CD4-positive, alpha-beta T cell treated with Interleukin-17A for 1 hour (primary cell): ENCODE data around the gene KIAA0586.
"Not testable (repeated sequence)": the region's sequence is repeated elsewhere in the genome, so short reads cannot be mapped to it uniquely, and the experiment has no call there.

Experiments
- DNase-seq: peaks from one replicate; pipeline ENCODE4 v3.0.0-alpha.2; 2020

The KIAA0586 gene

DNA sequence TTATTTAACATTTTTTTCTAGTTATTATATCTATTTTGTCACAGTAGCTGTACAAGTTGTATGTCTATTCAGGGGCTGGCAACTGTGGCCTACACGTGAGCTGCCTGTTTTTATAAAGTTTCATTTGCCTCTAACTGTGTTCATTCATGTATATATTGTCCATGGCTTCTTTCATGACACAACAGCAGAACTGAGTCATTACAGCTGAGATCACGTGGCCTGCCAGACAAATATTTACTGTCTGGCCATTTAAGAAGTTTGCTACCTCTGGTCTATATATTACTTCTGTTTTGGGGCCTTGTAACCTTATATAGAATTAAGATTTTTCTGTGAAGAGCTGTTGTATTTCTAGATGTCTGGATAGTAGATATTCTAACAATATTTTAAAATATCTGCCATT lies 37.9 kb downstream of the KIAA0586 start:
- DNase-seq = no peak

DNA sequence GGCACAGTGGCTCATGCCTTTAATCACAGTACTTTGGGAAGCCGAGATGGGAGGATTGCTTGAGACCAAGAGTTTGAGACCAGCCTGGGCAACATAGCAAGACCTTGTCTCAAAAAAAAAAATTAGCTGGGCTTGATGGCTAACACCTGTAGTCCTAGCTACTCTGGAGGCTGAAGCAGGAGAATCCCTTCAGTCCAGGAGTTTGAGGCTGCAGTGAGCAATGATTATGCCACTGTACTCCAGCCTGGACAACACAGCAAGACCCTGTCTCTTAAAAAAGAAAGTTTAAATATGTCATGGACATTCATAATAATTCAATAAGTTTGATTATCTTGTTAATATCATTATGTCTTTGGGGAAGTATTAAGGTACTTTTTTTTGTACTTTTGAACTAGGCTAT lies 38.9 kb downstream of the KIAA0586 start:
- no peak for DNase-seq

DNA sequence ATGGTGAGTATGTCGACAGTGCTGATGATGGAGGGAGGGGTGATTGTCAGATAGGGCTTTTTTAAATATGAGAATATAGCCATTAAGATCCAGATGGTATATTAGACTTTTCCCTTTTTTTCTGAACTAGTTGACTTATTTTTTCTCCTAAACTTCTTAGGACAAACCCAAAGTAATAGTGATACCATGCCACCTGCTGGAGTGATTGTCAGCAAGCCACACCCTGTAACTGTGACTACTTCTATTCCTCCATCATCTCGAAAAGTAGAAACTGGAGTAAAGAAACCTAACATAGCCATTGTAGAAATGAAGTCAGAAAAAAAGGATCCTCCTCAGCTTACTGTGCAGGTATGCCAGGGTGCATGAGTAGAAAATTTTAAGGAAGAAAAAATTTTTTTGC lies 40.1 kb downstream of the KIAA0586 start:
- no peak for DNase-seq

DNA sequence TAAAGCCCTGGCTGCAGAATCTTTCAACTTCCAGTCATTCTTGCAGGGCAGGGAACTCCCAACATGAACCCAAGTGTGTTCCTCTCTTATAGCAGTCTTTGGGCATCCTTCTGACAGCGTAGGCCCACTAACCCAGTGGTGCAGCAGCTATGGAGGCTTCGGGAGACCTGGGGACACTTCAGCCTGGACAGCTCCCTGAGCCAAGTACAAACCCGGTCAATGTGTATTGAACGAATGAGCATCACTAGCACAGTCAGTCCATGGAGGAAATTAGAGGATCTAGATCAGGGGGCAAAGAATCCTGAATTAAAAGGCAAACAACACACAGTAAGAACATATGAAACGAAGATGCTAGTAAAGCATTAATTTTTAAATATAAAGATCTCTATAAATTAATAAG lies 41.8 kb downstream of the KIAA0586 start:
- DNase-seq = no peak

DNA sequence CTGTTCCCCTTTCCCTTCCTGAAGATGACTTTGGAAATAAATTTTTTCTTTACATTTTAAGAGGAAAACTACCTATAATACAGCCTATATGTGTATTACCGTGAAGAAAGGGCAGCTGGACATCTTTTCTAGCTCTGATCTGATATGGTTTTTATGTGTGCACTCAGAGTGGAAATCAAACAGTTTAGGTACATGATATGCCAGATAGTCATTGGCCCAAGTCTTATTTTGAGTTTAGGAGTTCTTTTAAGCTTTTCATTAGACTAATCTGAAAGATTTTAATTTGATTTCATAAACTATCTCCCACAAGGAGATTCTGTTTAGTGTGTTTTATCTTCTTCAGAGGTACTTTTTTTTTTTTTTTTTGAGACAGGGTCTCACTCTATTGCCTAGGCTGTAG lies 48.8 kb downstream of the KIAA0586 start:
- DNase-seq = no peak

DNA sequence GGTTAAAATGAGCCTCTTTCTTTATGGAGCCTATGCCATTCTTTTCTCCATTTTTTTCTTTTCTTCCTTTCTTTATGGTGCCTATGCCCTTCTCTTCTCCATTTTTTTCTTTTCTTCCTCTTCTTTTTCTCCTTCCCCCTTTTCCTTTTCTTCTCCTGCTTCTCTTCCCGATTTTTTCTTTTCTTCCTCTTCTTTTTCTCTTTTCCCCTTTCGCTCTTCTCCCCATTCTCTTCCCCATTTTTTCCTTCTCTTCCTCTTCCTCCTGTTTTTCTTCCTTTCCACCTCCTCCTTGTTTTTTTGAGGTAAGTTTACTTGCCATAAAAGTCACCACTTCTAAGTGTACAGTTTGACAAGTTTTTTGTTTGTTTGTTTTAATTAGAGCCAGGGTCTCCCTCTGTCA lies 50.1 kb downstream of the KIAA0586 start:
- no peak for DNase-seq

DNA sequence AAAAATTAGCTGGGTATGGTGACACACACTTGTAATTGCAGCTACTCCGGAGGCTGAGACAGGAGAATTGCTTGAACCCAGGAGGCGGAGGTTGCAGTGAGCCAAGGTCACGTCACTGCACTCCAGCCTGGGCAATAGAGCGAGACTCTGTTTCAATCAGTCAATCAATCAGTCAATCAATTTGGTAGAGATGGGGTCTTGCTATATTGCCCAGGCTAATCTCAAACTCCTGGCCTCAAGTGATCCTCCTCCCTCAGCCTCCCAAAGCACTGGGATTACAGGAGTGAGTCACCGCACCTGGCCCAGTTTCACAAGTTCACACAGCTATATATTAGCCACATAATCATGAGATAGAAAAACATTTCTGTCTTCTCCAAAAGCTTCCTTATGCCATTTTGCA lies 50.8 kb downstream of the KIAA0586 start:
- not testable (repeated sequence) for DNase-seq

DNA sequence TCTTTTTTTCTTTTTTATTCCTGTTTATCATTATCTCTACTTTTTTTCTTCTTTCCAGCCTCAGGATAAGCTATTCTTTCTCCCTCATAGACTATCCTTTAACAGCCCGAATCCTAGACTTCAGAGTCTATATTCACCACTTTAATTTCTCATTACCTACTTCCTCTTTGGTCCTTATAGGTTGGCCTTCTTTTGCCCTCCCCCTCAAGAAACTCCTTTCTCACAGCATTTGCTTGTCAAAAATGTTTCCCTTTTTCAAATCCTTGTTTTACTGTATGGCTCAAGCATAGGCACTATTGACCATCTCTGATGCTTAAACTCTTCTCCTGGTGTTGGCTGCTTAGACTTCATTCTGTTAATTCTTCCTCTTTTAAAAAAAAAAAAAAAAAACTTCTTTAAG lies 52.5 kb downstream of the KIAA0586 start:
- no peak for DNase-seq

DNA sequence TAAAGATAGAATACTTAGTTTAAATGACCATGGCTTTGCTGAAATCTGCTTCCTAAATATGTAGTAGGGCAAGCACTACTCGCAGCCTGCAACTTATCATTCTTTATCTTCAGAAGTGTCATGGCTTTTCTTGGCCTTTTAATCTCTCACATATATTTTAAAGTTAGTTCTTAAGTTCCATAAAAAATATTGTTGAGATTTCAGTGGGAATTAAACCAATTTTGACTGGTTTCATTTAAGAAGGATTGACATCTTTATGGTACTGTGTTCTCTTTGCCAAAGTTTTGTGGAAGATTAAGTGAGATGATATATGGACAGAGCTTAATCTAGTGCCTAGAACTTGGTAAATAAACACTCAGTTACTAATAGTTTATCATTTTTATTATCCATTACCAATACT lies 56.7 kb downstream of the KIAA0586 start:
- DNase-seq = no peak

DNA sequence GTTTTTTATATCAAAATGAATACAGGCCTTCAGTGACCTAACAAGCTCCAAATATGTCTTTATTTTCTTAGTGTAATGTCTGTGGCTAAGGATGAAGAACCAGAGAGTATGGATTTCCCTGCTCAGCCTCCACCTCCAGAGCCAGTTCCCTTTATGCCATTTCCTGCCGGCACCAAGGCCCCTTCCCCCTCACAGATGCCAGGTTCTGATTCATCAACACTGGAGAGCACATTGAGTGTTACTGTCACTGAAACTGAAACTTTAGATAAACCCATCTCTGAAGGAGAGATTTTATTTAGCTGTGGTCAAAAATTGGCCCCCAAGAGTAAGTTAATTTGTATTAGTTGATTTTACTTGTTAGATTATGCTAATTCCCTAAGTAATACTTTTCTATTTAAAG lies 61.0 kb downstream of the KIAA0586 start:
- DNase-seq = no peak

DNA sequence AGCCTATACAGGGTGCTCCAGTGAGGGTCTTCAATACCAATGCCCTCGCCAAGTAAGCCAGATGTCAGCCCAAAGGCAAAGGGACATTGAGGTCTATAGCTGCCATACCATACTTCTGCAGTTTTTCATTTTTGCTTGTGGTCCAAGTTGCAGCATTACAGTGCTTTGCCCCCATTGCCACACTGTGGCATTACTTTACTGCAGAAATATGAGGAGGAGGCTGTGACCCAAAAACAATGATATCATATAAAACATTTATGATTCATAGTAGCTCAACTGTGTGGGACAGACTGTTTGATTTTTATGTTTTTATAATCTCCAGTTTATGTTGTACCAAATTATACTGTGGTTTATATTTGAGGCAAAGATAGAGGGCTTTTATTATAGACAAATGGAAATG lies 64.1 kb downstream of the KIAA0586 start:
- DNase-seq = no peak

DNA sequence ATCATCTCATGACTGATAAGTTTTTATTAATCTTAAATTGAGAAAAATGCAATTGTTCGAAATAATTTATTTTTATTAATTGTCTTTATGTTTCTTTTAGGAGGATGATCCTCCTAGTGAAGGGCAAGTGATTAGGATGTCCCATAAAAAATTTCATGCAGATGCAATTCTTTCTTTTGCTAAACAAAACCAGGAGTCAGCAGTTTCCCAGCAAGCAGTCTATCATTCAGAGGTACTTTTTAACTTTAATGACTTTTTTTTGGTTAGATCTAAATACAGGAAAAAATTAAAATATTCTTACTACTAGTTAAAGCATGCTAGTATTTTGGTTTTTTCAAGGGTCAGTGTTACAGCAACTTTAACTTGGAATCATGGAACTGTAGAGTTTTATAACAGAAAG lies 64.5 kb downstream of the KIAA0586 start:
- no peak for DNase-seq

DNA sequence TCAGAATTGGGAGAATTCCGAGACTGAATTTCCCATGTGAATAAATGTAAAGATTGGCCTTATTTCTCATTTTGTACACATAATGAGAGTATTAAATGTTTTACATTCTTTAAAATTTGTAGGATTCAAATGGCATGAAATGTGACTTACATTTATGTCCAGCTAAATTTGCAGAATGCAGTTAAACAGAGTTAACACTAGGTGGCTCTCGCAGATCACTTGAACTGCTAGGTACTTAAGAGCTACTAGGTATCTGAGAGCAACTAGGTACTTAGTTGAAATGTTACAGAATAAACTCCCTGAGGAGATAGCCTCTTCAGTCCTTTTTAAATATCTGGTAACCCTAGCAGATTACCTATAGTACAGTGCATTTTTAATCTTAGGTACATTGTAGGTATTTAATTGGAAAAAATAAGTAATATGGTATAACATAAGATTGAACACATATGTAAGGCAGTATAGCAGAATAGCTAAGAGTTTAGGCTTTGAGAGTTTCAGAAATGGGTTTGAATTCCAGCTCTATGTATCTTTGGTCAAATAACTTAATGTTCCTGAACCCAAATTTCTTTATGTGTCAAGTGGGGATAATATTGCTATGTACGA lies 73.8 kb downstream of the KIAA0586 start:
- peak; percentile 51 for DNase-seq

DNA sequence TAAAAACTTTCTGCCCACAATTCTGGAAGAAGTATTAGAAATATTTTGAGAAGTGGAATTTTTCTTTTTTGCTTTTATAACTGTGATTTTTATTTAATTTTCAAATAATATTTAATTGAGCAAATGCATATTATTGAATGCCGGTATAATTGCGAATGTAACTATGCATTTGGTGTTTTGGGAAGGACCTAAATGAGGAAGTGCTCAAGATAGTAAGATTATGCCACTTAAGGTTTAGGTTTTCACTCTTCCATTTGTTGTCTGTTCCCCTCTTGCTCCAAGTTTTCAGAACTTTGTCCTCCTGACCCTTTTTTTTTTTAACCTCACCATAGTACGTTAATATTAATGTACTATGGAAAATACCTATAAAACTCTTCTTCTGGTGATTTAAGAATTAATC lies 85.8 kb downstream of the KIAA0586 start:
- no peak for DNase-seq

DNA sequence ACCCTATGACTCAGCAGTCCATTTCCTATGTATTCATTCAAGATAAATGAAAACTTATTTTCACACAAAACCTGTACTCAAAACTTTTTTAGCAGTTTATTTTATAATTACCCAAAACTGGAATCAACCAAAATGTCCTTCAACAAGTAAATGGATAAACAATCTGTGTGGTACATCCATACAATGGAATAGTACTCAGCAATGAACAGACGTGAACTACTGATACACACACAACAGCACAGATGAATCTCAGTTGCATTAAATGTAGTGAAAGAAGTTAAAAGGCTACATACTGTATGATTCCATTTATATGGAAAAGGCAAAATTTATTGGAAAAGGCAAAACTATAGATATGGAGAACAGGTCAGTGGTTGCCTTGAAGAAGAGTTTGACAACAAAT lies 90.1 kb downstream of the KIAA0586 start:
- no peak for DNase-seq

DNA sequence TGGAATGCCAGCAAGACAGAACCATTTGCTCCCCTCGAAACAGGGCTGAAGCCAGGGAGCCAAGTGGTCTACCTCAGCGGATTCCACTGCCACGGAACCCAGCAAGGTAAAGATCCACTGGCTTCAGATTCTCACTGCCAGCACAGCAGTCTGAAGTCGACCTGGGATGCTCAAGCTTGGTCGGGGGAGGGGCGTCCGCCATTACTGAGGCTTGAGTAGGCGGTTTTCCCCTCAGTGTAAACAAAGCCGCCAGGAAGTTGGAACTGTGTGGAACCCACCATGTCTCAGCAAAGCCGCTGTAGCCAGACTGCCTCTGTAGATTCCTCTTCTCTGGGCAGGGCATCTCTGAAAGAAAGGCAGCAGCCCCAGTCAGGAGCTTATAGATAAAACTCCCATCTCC lies 98.2 kb downstream of the KIAA0586 start:
- not testable (repeated sequence) for DNase-seq

DNA sequence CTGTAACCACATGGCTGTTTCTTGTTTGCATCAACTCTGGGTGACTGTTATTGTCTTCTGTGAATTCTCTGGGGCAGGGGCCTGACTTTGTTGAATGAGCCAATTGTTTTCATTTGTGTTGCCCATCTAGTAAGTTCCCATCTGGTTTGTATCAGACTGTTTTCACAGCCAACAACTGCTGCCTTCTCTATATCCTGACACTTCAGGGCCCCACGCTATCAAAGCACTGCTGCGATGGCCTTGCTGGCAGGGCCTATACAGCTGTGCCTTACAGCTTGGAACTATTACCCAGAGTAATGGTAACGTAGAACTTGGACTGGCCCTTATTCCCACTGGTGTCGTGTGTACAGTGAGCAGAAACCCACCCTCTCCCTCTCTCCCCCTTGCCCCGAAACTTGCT lies 105.9 kb downstream of the KIAA0586 start:
- DNase-seq = no peak

DNA sequence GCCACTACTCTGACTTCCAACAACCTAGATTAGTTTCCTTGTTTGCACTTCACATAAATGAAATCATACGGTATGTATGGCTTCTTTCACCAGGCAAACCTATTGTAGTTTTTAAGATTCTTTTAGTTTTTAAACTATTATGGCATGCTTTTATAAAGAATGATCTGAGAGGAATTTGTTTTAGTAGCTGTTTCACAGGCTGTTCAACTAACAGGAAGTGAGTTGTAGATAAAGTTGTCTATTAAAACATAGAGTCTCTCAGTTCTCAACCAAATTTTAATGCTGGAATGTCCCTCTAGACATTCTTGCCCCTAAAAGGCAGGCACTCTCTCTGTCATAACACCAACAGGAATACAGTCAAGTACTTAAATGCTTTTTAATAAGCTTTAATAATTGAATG lies 107.5 kb downstream of the KIAA0586 start:
- DNase-seq = no peak

DNA sequence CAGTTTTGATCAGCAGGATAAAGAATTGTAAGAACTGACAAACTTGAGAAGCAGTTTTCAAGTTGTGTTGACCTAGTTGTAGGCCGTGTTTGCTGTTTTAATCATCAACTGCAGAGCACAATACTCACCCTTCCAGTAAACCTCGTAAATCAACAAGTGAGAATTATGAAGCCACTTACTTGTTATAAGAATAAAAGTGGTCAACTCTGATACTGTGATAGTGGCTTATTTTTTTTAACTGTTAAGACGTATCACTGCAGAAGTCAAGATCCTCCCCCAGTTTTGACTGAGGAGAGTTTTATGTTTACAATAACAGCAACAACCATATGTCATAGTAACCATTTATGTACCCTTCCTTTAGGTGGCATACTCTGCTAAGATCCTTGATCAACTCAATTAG lies 109.5 kb downstream of the KIAA0586 start:
- DNase-seq = no peak

DNA sequence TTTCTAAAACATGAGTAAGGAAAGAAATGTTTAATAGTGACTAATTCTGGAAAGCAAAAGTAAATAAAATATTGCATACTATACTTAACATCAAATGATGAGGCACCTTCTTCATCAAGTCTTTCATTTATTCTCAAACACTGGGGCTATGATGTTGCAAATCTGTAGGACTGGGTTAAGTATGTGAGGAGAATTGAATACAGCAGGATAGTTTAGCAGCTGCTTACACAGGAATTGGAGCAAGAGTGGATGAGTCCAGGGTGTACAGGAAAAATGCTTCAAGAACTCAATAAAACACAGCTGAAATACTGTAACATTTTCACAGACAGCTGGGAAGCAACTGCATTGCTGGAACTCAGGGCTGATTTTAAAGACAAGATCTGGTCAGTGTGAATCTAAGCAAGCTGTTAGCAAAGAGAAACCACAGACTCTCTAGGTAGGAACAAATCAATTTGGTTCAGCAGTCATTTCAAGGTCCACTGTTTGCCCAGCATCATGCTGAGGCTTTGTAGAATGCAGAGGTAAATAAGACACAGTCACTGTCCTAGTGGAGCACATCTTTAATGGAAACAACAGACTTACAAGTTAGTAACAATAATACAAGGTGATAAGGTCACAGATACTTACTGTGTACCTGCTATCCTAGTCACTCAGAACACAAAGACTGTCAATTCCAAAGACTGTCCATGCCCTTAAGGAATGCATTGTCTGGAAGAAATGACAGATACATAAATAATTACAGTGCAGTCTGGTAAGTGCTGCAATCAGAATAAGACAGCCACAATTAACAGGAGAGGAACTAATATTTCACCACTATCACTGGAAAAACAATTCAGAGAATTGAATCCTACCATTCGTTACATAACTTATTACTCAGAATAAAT lies 113.5 kb downstream of the KIAA0586 start:
- DNase-seq = no peak

DNA sequence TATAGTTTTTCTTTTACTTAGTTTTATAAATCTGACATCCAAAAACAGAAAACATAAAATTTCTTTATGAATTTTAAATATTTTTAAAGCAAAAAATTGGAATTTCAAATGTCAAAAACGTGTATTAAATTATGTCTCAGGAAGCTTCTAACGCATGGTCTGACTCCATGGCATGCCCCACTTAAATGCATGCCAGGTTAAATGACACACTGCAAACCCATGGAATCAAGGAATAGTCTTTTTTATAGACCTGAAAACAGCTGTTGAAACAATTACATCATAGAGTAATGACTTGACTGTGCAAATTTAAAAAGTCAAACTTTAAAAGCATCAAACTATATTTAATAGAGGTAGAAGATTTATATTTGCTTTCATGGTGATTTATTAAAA lies 114.1 kb downstream of the KIAA0586 start:
- no peak for DNase-seq

DNA sequence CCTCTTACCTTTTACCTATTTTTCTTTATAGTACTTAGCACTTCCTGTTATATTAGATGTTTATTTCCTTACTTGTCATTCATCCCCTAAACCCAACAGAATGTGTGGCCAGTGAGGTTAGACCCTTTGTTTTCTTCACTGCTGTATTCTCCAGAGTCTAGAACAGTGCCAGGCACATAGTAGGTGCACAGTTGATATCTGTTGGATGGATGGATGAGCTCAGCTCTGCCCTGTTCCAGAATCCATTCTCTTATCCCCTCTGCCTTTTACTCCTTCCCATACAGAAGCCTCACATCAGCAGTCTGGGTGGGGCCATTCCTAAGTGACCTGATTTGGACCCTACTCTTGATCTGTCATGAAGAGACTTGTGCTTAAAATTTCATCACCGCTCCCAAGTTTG lies 115.7 kb downstream of the KIAA0586 start:
- no peak for DNase-seq

DNA sequence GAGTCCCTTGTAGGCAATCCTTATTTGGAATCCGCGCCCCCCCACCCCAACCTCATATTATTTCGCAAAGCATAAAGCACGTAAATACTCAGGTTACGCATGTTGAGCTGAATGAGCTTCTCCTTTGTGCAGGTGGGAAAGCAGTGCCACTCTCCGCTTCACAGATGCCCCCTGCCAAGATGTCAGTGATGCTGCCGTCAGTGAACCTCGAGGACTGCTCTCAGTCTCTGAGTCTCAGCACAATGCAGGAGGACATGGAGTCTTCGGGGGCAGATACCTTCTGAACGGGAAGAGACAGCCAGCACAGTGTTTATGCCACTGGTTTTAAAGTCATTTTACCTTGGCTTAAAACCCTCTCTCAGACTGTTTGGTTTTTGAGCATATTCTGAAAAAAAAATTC lies 120.1 kb downstream of the KIAA0586 start:
- no peak for DNase-seq

DNA sequence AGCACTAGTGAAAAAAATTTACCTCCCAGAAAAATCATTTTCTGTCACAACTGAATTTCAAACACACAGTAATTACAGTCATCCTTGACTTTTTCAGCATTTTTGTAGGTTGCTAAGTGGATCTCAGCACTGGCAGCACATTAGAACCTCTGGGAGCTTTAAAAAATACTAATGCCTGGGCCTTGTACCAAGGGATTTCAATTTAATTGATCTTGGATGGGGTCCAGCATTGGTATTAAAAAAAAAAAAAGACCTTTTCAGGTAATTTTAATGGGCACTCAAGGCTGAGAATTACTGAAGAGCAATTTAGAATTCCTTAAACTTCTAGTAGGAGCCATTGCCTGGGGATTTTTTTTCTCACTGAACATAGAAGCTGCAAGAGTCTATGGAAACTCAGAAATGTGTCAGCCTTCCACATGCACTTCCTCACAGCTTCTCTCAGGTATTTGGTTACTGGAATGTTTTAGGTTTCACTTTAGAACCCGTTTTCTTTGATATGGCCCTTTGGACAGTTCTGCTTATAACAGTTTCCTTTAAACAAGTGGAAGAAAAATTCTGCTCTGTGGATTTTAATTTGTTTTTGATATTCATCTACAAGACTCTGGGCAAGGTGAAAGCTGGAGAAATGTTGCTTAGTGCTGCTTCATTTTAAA lies 121.7 kb downstream of the KIAA0586 start:
- DNase-seq = no peak
